Upper lobe of left lung (tissue), 6 donors: ENCODE results near the gene LAD1. TPM values are rescaled to one million over a fixed set of nuclear protein-coding genes. Genes with fewer than 3 reads are reported as not detected.
A peak's percentile ranks its signal among the peaks of the same experiment; 100 is the strongest.

Experiments
- ATAC-seq, 2 donors: fragments of 200-7000 bp; cut with Tn5 transposase; one replicate each; pipeline ENCODE4 v1.9.1; 2022; ENCODE audit warnings: mild to moderate bottlenecking in 2 of 2, moderate library complexity in 2 of 2; ENCODE audit not compliant: low FRiP score in 2 of 2
- DNase-seq, 2 donors: peaks; one replicate each; pipeline ENCODE4 v3.0.0-alpha.2; 2019 to 2020
- H3K27ac ChIP-seq, 4 donors: fragments of 200-600 bp; sonication (generic); one replicate each; pipeline ENCODE4 v1.5.1; 2016 to 2019
- H3K27me3 ChIP-seq, 4 donors: fragments of 200-600 bp; sonication (generic); one replicate each; pipeline ENCODE4 v1.5.1; 2017 to 2019
- H3K36me3 ChIP-seq, 4 donors: fragments of 200-600 bp; sonication (generic); one replicate each; pipeline ENCODE4 v1.5.1; 2016 to 2019
- H3K4me1 ChIP-seq, 4 donors: fragments of 200-600 bp; sonication (generic); one replicate each; pipeline ENCODE4 v1.5.1; 2018 to 2019
- H3K4me3 ChIP-seq, 4 donors: fragments of 200-600 bp; sonication (generic); one replicate each; pipeline ENCODE4 v1.5.1; 2017 to 2019; ENCODE audit warnings: mild to moderate bottlenecking in 2 of 4, moderate library complexity in 1 of 4
- H3K9me3 ChIP-seq, 4 donors: fragments of 200-600 bp; sonication (generic); one replicate each; pipeline ENCODE4 v1.5.1; 2018 to 2019
- CTCF ChIP-seq, 6 experiments: fragments of 450-650 bp in 4 of 6; fragments of 200-600 bp in 2 of 6; sonication (generic) in 2 of 6; IDR thresholded peaks; one replicate each; pipeline ENCODE4 v1.5.1; 2016 to 2019; ENCODE audit warnings: antibody characterized with exemption in 6 of 6
- EP300 ChIP-seq, 4 donors: sonication (generic); formaldehyde crosslinking; IDR thresholded peaks; one replicate each; pipeline ENCODE4 v1.5.1; 2017; ENCODE audit warnings: antibody characterized with exemption in 4 of 4, control low read depth in 2 of 4
- POLR2A ChIP-seq, 4 donors: fragments of 450-650 bp; IDR thresholded peaks; one replicate each; pipeline ENCODE4 v1.5.1; 2016 to 2017; ENCODE audit warnings: antibody characterized with exemption in 4 of 4, mild to moderate bottlenecking in 2 of 4
- POLR2AphosphoS5 ChIP-seq, 2 donors: sonication (generic); formaldehyde crosslinking; IDR thresholded peaks; one replicate each; pipeline ENCODE4 v1.5.1; 2017; ENCODE audit warnings: antibody characterized with exemption in 2 of 2
- WGBS, 2 donors: methylation state at CpG; one replicate each; pipeline ENCODE4 v1.1.5; 2017 to 2018; 5-methylcytosine and 5-hydroxymethylcytosine counted together
- total RNA-seq, 6 donors: library from RNA; depleted of rRNA in 4 of 6; stranded (reverse); fragments of >200 nt in 4 of 6; gene quantifications; one replicate each; pipeline versions ENCODE4 v1.1.0 to v1.2.1, GENCODE V29; 2016 to 2021
- donor health status: DM: no; HTN: no; CAD: no; lungs with moderate emphysema.
- donor health status: DM: no; HTN: yes; CAD: no; lungs with severe emphysema.

The LAD1 gene
- total RNA-seq, 6 donors from 2014 or later, result 12.6 to 48.1 (median 39.1) TPM

GRCh38 chr1:201443747-201444146 is 44.6 kb upstream of the LAD1 start:
- no peak overlapping the region for H3K4me3 ChIP-seq
- no peak overlapping the region for H3K27ac ChIP-seq
- 93 to 95% methylated on average over 7 of the region's 7 CpGs for WGBS, 2 donors
- TF ChIP-seq POLR2AphosphoS5 (IDR thresholded peaks at IDR 0.05) (no peak), POLR2A (IDR thresholded peaks at IDR 0.05) (no peak), EP300 (IDR thresholded peaks at IDR 0.05) (no peak), CTCF (IDR thresholded peaks at IDR 0.05) (no peak)
- H3K9me3 ChIP-seq, result no peaks in the 10 kb centered on the region
- no peaks in the 10 kb centered on the region for H3K36me3 ChIP-seq
- ATAC-seq (no peak), DNase-seq (no peak)
- H3K4me1 ChIP-seq, result peaks cover 10 to 11% (median 11%) of the 10 kb centered on the region in 4 donors
- H3K27me3 ChIP-seq, result no peaks in the 10 kb centered on the region

DNA sequence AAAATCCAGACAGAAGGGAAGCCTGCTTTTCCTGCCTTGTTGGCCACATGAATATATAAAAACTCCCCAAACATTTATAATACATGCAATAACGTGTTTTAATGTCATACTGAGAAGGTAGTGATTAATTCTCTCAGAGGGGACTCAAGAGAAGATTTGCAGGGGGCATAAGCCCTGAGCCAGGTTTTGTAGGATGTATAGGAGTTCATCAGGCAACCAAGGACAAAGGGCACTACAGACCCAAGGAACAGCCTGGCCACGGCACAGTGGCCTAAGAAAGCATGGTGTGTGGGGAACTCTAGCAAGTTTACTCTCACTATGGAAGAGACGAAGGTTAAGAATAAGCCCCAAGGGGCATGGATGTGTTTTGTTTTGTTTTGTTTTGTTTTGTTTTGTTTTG is 37.8 kb upstream of the LAD1 start:
- Histone ChIP-seq H3K4me1 (peaks cover 6 to 13% (median 10%) of the 10 kb centered on the region in 4 donors), H3K27me3 (no peaks in the 10 kb centered on the region), H3K9me3 (no peaks in the 10 kb centered on the region), H3K4me3 (no peak overlapping the region), H3K36me3 (no peaks in the 10 kb centered on the region), H3K27ac (no peak overlapping the region)
- no peak for DNase-seq
- WGBS, 2 donors, result 76 to 81% methylated on average over 3 of the region's 3 CpGs
- ATAC-seq, result no peak
- TF ChIP-seq EP300 (IDR thresholded peaks at IDR 0.05), result no peak
- no peak for TF ChIP-seq POLR2AphosphoS5 (IDR thresholded peaks at IDR 0.05)
- TF ChIP-seq POLR2A (IDR thresholded peaks at IDR 0.05), result no peak
- no peak for TF ChIP-seq CTCF (IDR thresholded peaks at IDR 0.05)

DNA sequence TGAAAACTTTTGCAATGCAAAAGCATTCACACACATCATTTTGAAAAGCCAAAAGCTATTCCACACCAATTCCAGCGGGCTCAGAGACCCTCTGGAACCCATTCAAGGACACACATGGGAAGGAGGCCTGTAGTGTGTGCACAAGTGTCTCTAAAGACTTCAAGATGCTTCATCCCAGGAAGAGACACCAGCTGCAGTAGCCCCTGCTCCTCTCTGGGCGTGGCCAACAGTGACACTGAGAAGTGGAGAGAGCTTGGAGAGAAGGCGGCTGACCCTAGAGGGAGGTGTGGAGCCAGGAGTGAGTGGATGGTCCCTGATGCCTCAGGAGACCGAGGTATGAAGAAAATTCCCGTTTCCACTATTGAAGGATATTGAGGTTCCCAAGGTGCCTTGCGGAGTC is 37.3 kb upstream of the LAD1 start:
- H3K27me3 ChIP-seq, result no peaks in the 10 kb centered on the region
- H3K36me3 ChIP-seq, result no peaks in the 10 kb centered on the region
- H3K9me3 ChIP-seq, result no peaks in the 10 kb centered on the region
- H3K27ac ChIP-seq, result no peak overlapping the region
- DNase-seq (no peak), ATAC-seq (peak in 1 of 2 donors; percentile 35)
- WGBS, 2 donors, result 68 to 73% methylated on average over 6 of the region's 6 CpGs
- TF ChIP-seq POLR2AphosphoS5 (IDR thresholded peaks at IDR 0.05), result no peak
- no peak for TF ChIP-seq POLR2A (IDR thresholded peaks at IDR 0.05)
- no peak for TF ChIP-seq CTCF (IDR thresholded peaks at IDR 0.05)
- TF ChIP-seq EP300 (IDR thresholded peaks at IDR 0.05), result no peak
- no peak overlapping the region for H3K4me3 ChIP-seq
- H3K4me1 ChIP-seq, result peaks cover 6 to 13% (median 10%) of the 10 kb centered on the region in 4 donors

GRCh38 chr1:201434266-201434665 is 35.1 kb upstream of the LAD1 start:
- Histone ChIP-seq H3K36me3 (no peaks in the 10 kb centered on the region), H3K4me1 (peaks cover 6 to 13% (median 10%) of the 10 kb centered on the region in 4 donors), H3K27ac (no peak overlapping the region), H3K27me3 (no peaks in the 10 kb centered on the region), H3K9me3 (no peaks in the 10 kb centered on the region), H3K4me3 (no peak overlapping the region)
- DNase-seq, result no peak
- ATAC-seq, result no peak
- TF ChIP-seq POLR2AphosphoS5 (IDR thresholded peaks at IDR 0.05) (no peak), EP300 (IDR thresholded peaks at IDR 0.05) (no peak), CTCF (IDR thresholded peaks at IDR 0.05) (no peak), POLR2A (IDR thresholded peaks at IDR 0.05) (no peak)
- WGBS, 2 donors, result 92 to 96% methylated on average over 3 of the region's 3 CpGs

DNA sequence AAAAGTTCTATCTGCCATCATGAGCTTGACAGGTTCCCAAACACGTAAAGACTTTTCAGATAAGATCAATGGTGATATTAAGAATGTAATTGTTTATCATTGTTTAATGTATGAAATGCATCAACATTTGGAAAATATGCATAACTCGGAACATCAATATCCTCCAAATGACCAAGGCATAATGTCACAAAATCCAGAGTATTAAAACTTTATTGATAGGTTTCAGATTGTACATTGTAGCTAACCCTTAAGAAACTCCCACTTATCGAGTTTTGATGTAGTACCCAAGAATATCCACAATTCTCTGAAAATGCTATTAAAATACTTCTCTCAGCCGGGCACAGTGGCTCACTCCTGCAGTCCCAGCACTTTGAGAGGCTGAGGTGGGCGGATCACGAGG is 34.5 kb upstream of the LAD1 start:
- no peak for ATAC-seq
- Histone ChIP-seq H3K27ac (no peak overlapping the region), H3K36me3 (no peaks in the 10 kb centered on the region), H3K27me3 (no peaks in the 10 kb centered on the region), H3K4me3 (no peak overlapping the region), H3K4me1 (peaks cover 6 to 13% (median 10%) of the 10 kb centered on the region in 4 donors), H3K9me3 (no peaks in the 10 kb centered on the region)
- no peak for DNase-seq
- WGBS, 2 donors, result 87 to 90% methylated on average over 6 of the region's 6 CpGs
- TF ChIP-seq POLR2AphosphoS5 (IDR thresholded peaks at IDR 0.05), result no peak
- TF ChIP-seq EP300 (IDR thresholded peaks at IDR 0.05), result no peak
- TF ChIP-seq POLR2A (IDR thresholded peaks at IDR 0.05), result no peak
- no peak for TF ChIP-seq CTCF (IDR thresholded peaks at IDR 0.05)
